ENCODE data around the gene PDZD4. TPM values are rescaled to one million over a fixed set of nuclear protein-coding genes. Genes with fewer than 3 reads are reported as not detected.

Gene PDZD4
- total RNA-seq, 1 donor from 2014 or later, result 4.8 TPM

GRCh38 chrX:153805436-153805835 is 24.9 kb downstream of the PDZD4 start:
- Mint-ChIP-seq H3K4me3 (ENCODE audit: low read depth) (no peak overlapping the region), H3K9me3 (ENCODE audit: low read depth) (no peaks in the 10 kb centered on the region), H3K4me1 (ENCODE audit: low read depth) (no peaks in the 10 kb centered on the region), H3K27me3 (no peaks in the 10 kb centered on the region), H3K36me3 (ENCODE audit: insufficient read depth) (no peaks in the 10 kb centered on the region), H3K27ac (no peak overlapping the region)
- no peak for TF ChIP-seq CTCF (IDR thresholded peaks at IDR 0.05; ENCODE audit: unreplicated experiment)
- no peak for DNase-seq (ENCODE audit: low spot score, unreplicated experiment)

GRCh38 chrX:153804621-153805020 is 25.7 kb downstream of the PDZD4 start:
- Mint-ChIP-seq H3K4me1 (ENCODE audit: low read depth) (no peaks in the 10 kb centered on the region), H3K27me3 (no peaks in the 10 kb centered on the region), H3K4me3 (ENCODE audit: low read depth) (no peak overlapping the region), H3K9me3 (ENCODE audit: low read depth) (no peaks in the 10 kb centered on the region), H3K27ac (no peak overlapping the region), H3K36me3 (ENCODE audit: insufficient read depth) (no peaks in the 10 kb centered on the region)
- no peak for TF ChIP-seq CTCF (IDR thresholded peaks at IDR 0.05; ENCODE audit: unreplicated experiment)
- no peak for DNase-seq (ENCODE audit: low spot score, unreplicated experiment)

- H3K9me3 Mint-ChIP-seq (ENCODE audit: low read depth), result no peaks in the 10 kb centered on the region
Observed at GRCh38 chrX:153804100-153804595, 26.2 kb downstream of the PDZD4 start.

GRCh38 chrX:153803211-153804099 is 26.9 kb downstream of the PDZD4 start:
- Mint-ChIP-seq H3K27ac (no peak overlapping the region), H3K27me3 (no peaks in the 10 kb centered on the region), H3K9me3 (ENCODE audit: low read depth) (no peaks in the 10 kb centered on the region), H3K4me1 (ENCODE audit: low read depth) (no peaks in the 10 kb centered on the region), H3K4me3 (ENCODE audit: low read depth) (no peak overlapping the region), H3K36me3 (ENCODE audit: insufficient read depth) (no peaks in the 10 kb centered on the region)
- no peak for TF ChIP-seq CTCF (IDR thresholded peaks at IDR 0.05; ENCODE audit: unreplicated experiment)
- DNase-seq (ENCODE audit: low spot score, unreplicated experiment), result no peak

More at GRCh38 chrX:153804100-153804595, 26.2 kb downstream of the PDZD4 start:
- Mint-ChIP-seq H3K4me1 (ENCODE audit: low read depth) (no peaks in the 10 kb centered on the region), H3K4me3 (ENCODE audit: low read depth) (no peak overlapping the region), H3K36me3 (ENCODE audit: insufficient read depth) (no peaks in the 10 kb centered on the region), H3K27ac (no peak overlapping the region), H3K27me3 (no peaks in the 10 kb centered on the region)
- no peak for DNase-seq (ENCODE audit: low spot score, unreplicated experiment)
- no peak for TF ChIP-seq CTCF (IDR thresholded peaks at IDR 0.05; ENCODE audit: unreplicated experiment)

- Mint-ChIP-seq H3K36me3 (ENCODE audit: insufficient read depth) (no peaks in the 10 kb centered on the region), H3K27ac (no peak overlapping the region), H3K4me1 (ENCODE audit: low read depth) (no peaks in the 10 kb centered on the region), H3K4me3 (ENCODE audit: low read depth) (no peak overlapping the region), H3K27me3 (no peaks in the 10 kb centered on the region), H3K9me3 (ENCODE audit: low read depth) (no peaks in the 10 kb centered on the region)
- DNase-seq (ENCODE audit: low spot score, unreplicated experiment), result no peak
- TF ChIP-seq CTCF (IDR thresholded peaks at IDR 0.05; ENCODE audit: unreplicated experiment), result no peak
Observed at GRCh38 chrX:153802513-153803045, 27.8 kb downstream of the PDZD4 start.
